ENCODE results near the gene DLGAP3. TPM values are rescaled to one million over a fixed set of nuclear protein-coding genes. Genes with fewer than 3 reads are reported as not detected.

DLGAP3 gene
- total RNA-seq, 2 donors from 2014 or later = 0.52 to 2.3 TPM

DNA sequence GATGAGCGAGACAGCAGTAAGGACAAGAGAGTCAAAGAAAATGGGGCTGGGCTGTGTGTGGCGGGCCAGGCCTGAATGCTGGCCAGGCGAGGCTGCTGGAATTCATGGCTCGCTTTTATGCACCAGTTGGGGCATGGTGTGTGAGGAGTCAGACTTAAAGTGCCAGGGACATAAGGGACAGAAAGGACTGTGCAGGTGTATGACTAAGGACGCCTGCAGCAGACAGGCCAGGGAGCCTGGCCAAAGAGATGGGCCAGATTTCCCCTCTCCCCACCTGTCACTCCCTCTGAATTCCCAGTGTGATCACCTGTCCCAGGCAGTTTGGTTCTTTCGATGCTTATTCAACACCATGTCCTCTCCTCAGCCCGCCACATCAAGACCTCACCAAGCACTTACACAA is 53.0 kb downstream of the DLGAP3 start:
- H3K27me3 ChIP-seq = no peaks in the 10 kb centered on the region
- H3K36me3 ChIP-seq (replicated peaks in 1 of 2; ENCODE audit: insufficient read depth in 1 of 2, low read depth in 2 of 2) = no peaks in the 10 kb centered on the region
- ATAC-seq = no peak
- TF ChIP-seq, protein P1, sequence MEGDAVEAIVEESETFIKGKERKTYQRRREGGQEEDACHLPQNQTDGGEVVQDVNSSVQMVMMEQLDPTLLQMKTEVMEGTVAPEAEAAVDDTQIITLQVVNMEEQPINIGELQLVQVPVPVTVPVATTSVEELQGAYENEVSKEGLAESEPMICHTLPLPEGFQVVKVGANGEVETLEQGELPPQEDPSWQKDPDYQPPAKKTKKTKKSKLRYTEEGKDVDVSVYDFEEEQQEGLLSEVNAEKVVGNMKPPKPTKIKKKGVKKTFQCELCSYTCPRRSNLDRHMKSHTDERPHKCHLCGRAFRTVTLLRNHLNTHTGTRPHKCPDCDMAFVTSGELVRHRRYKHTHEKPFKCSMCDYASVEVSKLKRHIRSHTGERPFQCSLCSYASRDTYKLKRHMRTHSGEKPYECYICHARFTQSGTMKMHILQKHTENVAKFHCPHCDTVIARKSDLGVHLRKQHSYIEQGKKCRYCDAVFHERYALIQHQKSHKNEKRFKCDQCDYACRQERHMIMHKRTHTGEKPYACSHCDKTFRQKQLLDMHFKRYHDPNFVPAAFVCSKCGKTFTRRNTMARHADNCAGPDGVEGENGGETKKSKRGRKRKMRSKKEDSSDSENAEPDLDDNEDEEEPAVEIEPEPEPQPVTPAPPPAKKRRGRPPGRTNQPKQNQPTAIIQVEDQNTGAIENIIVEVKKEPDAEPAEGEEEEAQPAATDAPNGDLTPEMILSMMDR (IDR thresholded peaks at IDR 0.05) = no peak
- TF ChIP-seq POLR2A (IDR thresholded peaks at IDR 0.05) = no peak
- no peak overlapping the region for H3K4me3 ChIP-seq
- WGBS, 2 donors = 83 to 84% methylated on average over 7 of the region's 7 CpGs
- no peak overlapping the region for H3K27ac ChIP-seq
- intact Hi-C loops (cut with DNase I) = no loop called here
- no peak for DNase-seq
- H3K9me3 ChIP-seq = peaks cover 0 to 2% (median 0%) of the 10 kb centered on the region in 3 donors
- no peaks in the 10 kb centered on the region for H3K4me1 ChIP-seq

DNA sequence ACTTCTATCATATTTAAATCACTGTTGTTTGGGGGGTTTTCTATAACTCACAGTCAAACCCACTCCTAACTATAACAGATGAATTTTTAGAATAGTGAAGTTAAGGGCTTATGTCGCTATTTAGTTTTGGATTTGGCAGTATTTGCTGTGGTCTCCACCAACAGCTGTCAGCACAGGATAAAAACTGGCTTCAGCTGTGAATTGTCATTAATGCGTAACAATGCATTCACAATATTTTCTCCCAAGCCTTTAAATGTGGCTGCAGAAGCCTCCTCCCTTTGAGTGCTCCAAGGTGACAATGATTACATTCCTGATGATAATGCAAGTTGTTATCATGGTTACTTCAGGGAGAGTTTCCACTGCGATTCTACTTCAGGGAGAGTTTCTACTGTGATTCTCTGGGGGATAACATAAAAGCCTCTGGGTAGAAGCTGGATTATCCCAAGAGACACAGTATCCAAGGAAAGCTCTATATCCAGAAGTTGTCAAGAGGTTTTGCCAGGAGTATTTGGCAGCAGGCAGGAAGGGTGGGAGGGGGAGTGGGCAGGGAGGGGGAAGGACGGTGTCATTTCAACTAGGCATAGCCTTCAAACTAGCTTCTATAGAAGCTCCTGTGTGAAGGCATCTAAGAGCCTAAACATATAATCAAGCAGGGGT is 55.0 kb downstream of the DLGAP3 start:
- DNase-seq (no peak), ATAC-seq (no peak)
- intact Hi-C loops (cut with DNase I) = no loop called here
- Histone ChIP-seq H3K27me3 (no peaks in the 10 kb centered on the region), H3K9me3 (no peaks in the 10 kb centered on the region), H3K4me3 (no peak overlapping the region), H3K27ac (no peak overlapping the region), H3K36me3 (replicated peaks in 1 of 2; ENCODE audit: insufficient read depth in 1 of 2, low read depth in 2 of 2) (no peaks in the 10 kb centered on the region), H3K4me1 (no peaks in the 10 kb centered on the region)
- TF ChIP-seq POLR2A (IDR thresholded peaks at IDR 0.05) = no peak
- TF ChIP-seq, protein P1 (IDR thresholded peaks at IDR 0.05) = no peak
- 71 to 82% methylated on average over 4 of the region's 4 CpGs for WGBS, 2 donors

DNA sequence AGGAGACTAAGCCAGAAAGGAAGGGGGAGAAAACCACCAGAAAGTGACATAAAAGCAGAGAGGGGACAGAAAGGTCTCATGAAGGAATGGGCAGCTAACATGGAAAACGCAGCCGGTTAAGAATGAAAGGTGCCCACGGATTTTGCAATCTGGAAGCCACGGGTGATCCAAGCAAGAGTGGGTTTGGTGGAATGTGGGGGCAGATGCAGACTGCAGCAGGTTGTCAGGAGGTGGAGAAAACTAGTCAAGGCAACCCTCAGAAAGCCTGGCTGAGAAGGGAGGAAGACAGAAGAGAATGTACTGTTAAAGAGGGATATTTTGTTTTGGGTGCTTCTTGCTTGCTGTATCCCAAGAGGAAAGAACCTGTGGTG is 57.3 kb downstream of the DLGAP3 start:
- TF ChIP-seq, protein P1 (IDR thresholded peaks at IDR 0.05) = no peak
- no peak for TF ChIP-seq POLR2A (IDR thresholded peaks at IDR 0.05)
- no peaks in the 10 kb centered on the region for H3K36me3 ChIP-seq (replicated peaks in 1 of 2; ENCODE audit: insufficient read depth in 1 of 2, low read depth in 2 of 2)
- no peaks in the 10 kb centered on the region for H3K4me1 ChIP-seq
- H3K27me3 ChIP-seq = no peaks in the 10 kb centered on the region
- no peak overlapping the region for H3K27ac ChIP-seq
- H3K4me3 ChIP-seq = no peak overlapping the region
- 68 to 72% methylated on average over 4 of the region's 4 CpGs for WGBS, 2 donors
- H3K9me3 ChIP-seq = no peaks in the 10 kb centered on the region
- intact Hi-C loops (cut with DNase I) = no loop called here
- ATAC-seq (no peak), DNase-seq (no peak)

DNA sequence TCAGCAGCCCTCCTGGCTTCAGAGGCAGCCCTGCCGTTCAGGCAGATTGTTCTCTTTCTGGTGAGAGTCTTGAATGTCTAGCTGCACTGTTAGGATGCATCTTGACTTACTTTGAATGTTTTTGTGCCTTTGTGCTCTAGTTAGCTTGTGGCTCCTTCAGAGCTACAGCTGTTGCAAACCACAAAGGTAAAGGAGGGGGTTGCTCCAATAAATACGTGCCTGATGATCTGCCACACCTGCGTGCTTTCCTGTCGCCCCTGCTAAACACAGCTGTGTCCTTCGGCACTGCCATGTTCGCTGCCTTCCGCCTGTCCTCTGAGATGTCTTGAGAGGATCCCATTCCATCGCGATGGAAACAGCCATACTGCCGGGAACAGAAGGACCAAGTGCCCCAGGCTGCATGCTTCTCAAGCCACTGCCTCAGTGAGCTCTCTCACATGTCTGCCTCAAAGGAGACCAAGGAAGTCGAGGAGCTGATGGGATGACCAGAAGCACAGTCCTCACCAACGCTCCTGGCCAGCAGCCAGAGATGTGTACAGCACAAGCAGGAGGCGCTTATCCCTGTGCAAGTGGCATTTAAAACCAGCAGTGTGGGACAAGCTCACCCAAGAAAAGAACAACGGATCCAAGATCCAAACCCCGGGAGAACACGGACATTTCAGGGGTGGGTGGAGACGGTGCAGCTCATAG is 57.9 kb downstream of the DLGAP3 start:
- ATAC-seq (no peak), DNase-seq (no peak)
- Histone ChIP-seq H3K36me3 (replicated peaks in 1 of 2; ENCODE audit: insufficient read depth in 1 of 2, low read depth in 2 of 2) (no peaks in the 10 kb centered on the region), H3K9me3 (no peaks in the 10 kb centered on the region), H3K4me3 (no peak overlapping the region), H3K27me3 (no peaks in the 10 kb centered on the region), H3K4me1 (peaks cover 5% of the 10 kb centered on the region), H3K27ac (no peak overlapping the region)
- 63 to 68% methylated on average over 16 to 17 of the region's 17 CpGs for WGBS, 2 donors
- TF ChIP-seq POLR2A (IDR thresholded peaks at IDR 0.05) = no peak
- TF ChIP-seq, protein P1 (IDR thresholded peaks at IDR 0.05) = no peak
- intact Hi-C loops (cut with DNase I) = no loop called here

DNA sequence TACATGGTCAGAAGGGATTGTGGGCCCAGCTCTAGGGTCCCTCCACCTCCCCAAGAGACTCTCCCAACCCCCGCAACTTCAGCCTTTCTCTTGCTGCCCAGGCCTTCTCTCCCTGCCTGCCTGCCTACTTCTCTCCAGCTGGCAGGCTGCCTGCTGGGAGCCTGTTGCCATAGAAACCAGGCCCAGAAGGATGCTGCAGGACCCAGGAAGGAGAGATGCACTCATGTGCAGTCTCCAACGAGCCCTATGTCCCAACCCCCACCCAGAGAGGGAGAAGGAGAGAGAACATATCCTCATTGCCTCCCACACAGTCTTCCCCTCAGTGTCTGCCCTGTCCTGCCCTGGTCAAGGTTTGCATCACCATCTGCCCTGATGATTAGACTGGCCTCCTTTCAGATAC is 59.1 kb downstream of the DLGAP3 start:
- 47 to 63% methylated on average over 2 of the region's 2 CpGs for WGBS, 2 donors
- TF ChIP-seq POLR2A (IDR thresholded peaks at IDR 0.05) = no peak
- TF ChIP-seq, protein P1 (IDR thresholded peaks at IDR 0.05) = no peak
- peaks cover 15% of the 10 kb centered on the region for H3K4me1 ChIP-seq
- intact Hi-C loops (cut with DNase I) = no loop called here
- H3K27me3 ChIP-seq = no peaks in the 10 kb centered on the region
- H3K4me3 ChIP-seq = no peak overlapping the region
- DNase-seq (no peak), ATAC-seq (no peak)
- no peak overlapping the region for H3K27ac ChIP-seq
- H3K36me3 ChIP-seq (replicated peaks in 1 of 2; ENCODE audit: insufficient read depth in 1 of 2, low read depth in 2 of 2) = no peaks in the 10 kb centered on the region
- H3K9me3 ChIP-seq = no peaks in the 10 kb centered on the region

All from body of pancreas (tissue), 4 donors.